ENCODE results near the gene INTU. TPM values are rescaled to one million over a fixed set of nuclear protein-coding genes. Genes with fewer than 3 reads are reported as not detected.
A peak's percentile ranks its signal among the peaks of the same experiment; 100 is the strongest.

The INTU gene
- polyA plus RNA-seq, 3 donors, result 0.17 to 0.26 TPM; not detected in 1

- Histone ChIP-seq H3K9me3 (replicated peaks in 1 of 2; ENCODE audit: control insufficient read depth in 1 of 2, insufficient read depth in 1 of 2, low read length in 2 of 2) (peaks cover 0 to 4% of the 10 kb centered on the region in 2 donors), H3K4me3 (replicated peaks in 1 of 3; ENCODE audit: low read depth in 2 of 3, low read length in 3 of 3) (peak overlapping the region in 1 of 3 experiments; percentile 61), H3K4me2 (replicated peaks; ENCODE audit: extremely low read depth, low read length, poor library complexity, severe bottlenecking) (peak overlapping the region; percentile 78), H3K27me3 (ENCODE audit: control insufficient read depth in 2 of 2, insufficient read depth in 2 of 2, low read length in 2 of 2) (peaks cover 50 to 80% of the 10 kb centered on the region in 2 donors), H3K36me3 (replicated peaks in 1 of 2; ENCODE audit: control insufficient read depth in 1 of 2, insufficient read depth in 2 of 2, low read length in 2 of 2) (no peaks in the 10 kb centered on the region), H3K79me2 (ENCODE audit: insufficient read depth, low read length) (no peaks in the 10 kb centered on the region), H3K4me1 (ENCODE audit: control insufficient read depth in 1 of 2, insufficient read depth in 2 of 2, low read length in 2 of 2) (peaks cover 11 to 16% of the 10 kb centered on the region in 2 donors), H4K20me1 (ENCODE audit: insufficient read depth, low read length) (no peaks in the 10 kb centered on the region), H3K9ac (ENCODE audit: insufficient read depth, low read length, poor library complexity, severe bottlenecking) (peak overlapping the region; percentile 36), H3K27ac (ENCODE audit: low read depth in 1 of 2, low read length in 2 of 2) (no peak overlapping the region), H2AFZ (ENCODE audit: insufficient read depth, low read depth, low read length, poor library complexity, severe bottlenecking) (peak overlapping the region; percentile 74)
- DNase-seq, result no peak
- Mint-ChIP-seq H3K4me1 (peaks cover 13% of the 10 kb centered on the region), H3K9me3 (peaks cover 0 to 6% (median 0%) of the 10 kb centered on the region in 7 donors), H3K27me3 (ENCODE audit: low read depth in 3 of 3) (peaks cover 42 to 72% (median 56%) of the 10 kb centered on the region in 3 donors), H3K27ac (no peak overlapping the region), H3K36me3 (peaks cover 0 to 5% of the 10 kb centered on the region in 2 donors), H3K4me3 (peak overlapping the region; percentile 57 to 78)
- intact Hi-C loops (cut with micrococcal nuclease), result no loop called here
- TF ChIP-seq CTCF (IDR thresholded peaks at IDR 0.05), result no peak
- WGBS (ENCODE audit: insufficient coverage), result 3% methylated on average over 9 of the region's 12 CpGs
Measured at GRCh38 chr4:127622621-127622920, 10.2 kb upstream of the INTU start.

- WGBS (ENCODE audit: insufficient coverage), result 1% methylated on average over 71 of the region's 81 CpGs
Measured at GRCh38 chr4:127622921-127623796, 9.6 kb upstream of the INTU start.

More at GRCh38 chr4:127622921-127623796, 9.6 kb upstream of the INTU start:
- Mint-ChIP-seq H3K27me3 (ENCODE audit: low read depth in 3 of 3) (peaks cover 42 to 70% (median 55%) of the 10 kb centered on the region in 3 donors), H3K27ac (no peak overlapping the region), H3K36me3 (peaks cover 0 to 5% of the 10 kb centered on the region in 2 donors), H3K4me1 (peaks cover 13% of the 10 kb centered on the region), H3K4me3 (peak overlapping the region; percentile 75 to 90), H3K9me3 (peaks cover 0 to 6% (median 0%) of the 10 kb centered on the region in 7 donors)
- peak; percentile 25 for TF ChIP-seq CTCF (IDR thresholded peaks at IDR 0.05)
- Histone ChIP-seq H3K9me3 (replicated peaks in 1 of 2; ENCODE audit: control insufficient read depth in 1 of 2, insufficient read depth in 1 of 2, low read length in 2 of 2) (peaks cover 0 to 4% of the 10 kb centered on the region in 2 donors), H3K4me1 (ENCODE audit: control insufficient read depth in 1 of 2, insufficient read depth in 2 of 2, low read length in 2 of 2) (peaks cover 11 to 16% of the 10 kb centered on the region in 2 donors), H3K9ac (ENCODE audit: insufficient read depth, low read length, poor library complexity, severe bottlenecking) (peak overlapping the region; percentile 36), H3K4me2 (replicated peaks; ENCODE audit: extremely low read depth, low read length, poor library complexity, severe bottlenecking) (peak overlapping the region; percentile 78), H3K27me3 (ENCODE audit: control insufficient read depth in 2 of 2, insufficient read depth in 2 of 2, low read length in 2 of 2) (peaks cover 50 to 80% of the 10 kb centered on the region in 2 donors), H3K4me3 (replicated peaks in 1 of 3; ENCODE audit: low read depth in 2 of 3, low read length in 3 of 3) (peak overlapping the region in 2 of 3 experiments; percentile 29 to 61), H4K20me1 (ENCODE audit: insufficient read depth, low read length) (no peaks in the 10 kb centered on the region), H3K79me2 (ENCODE audit: insufficient read depth, low read length) (no peaks in the 10 kb centered on the region), H3K27ac (ENCODE audit: low read depth in 1 of 2, low read length in 2 of 2) (no peak overlapping the region), H2AFZ (ENCODE audit: insufficient read depth, low read depth, low read length, poor library complexity, severe bottlenecking) (peak overlapping the region; percentile 74), H3K36me3 (replicated peaks in 1 of 2; ENCODE audit: control insufficient read depth in 1 of 2, insufficient read depth in 2 of 2, low read length in 2 of 2) (no peaks in the 10 kb centered on the region)
- DNase-seq, result peak in 1 of 3 donors; percentile 21
- intact Hi-C loops (cut with micrococcal nuclease), result no loop called here
